OCI-LY3 (cell line): ENCODE measurements around the gene NDUFB3.

Source experiments
- CTCF ChIP-seq: fragments of 200-600, 300-600 bp; sonication (generic); IDR thresholded peaks from 2 replicates; pipeline ENCODE4 v1.5.1; 2014; ENCODE audit warnings: antibody characterized with exemption, low read length, low read depth
- EZH2phosphoT487 ChIP-seq: fragments of 200-600 bp; shearing (Covaris generic); IDR thresholded peaks from 2 replicates; pipeline ENCODE4 v1.6.1; 2018; ENCODE audit warnings: antibody characterized with exemption, mixed run types, low read depth

- TF ChIP-seq CTCF (no peak), EZH2phosphoT487 (no peak)
These were observed 36.5 kb downstream of the NDUFB3 start for GRCh38 chr2:201108341-201108740.
